Measurements from ENCODE around the gene PTPRN2. TPM values are rescaled to one million over a fixed set of nuclear protein-coding genes. Genes with fewer than 3 reads are reported as not detected.

Gene PTPRN2
- total RNA-seq, 1 donor from 2014 or later, result 15.4 TPM

GRCh38 chr7:158375034-158375433, 212.6 kb downstream of the PTPRN2 start:
- DNase-seq (ENCODE audit: extremely low spot score, unreplicated experiment), result no peak
- Mint-ChIP-seq H3K9me3 (no peaks in the 10 kb centered on the region), H3K36me3 (no peaks in the 10 kb centered on the region), H3K27ac (no peak overlapping the region), H3K4me1 (ENCODE audit: unreplicated experiment) (no peaks in the 10 kb centered on the region), H3K4me3 (no peak overlapping the region), H3K27me3 (peaks cover 8% of the 10 kb centered on the region)
- no peak for TF ChIP-seq CTCF (conservative IDR thresholded peaks at IDR 0.05)

- H3K27me3 Mint-ChIP-seq, result peaks cover 8% of the 10 kb centered on the region
- no peaks in the 10 kb centered on the region for H3K4me1 Mint-ChIP-seq (ENCODE audit: unreplicated experiment)
- no peak for DNase-seq (ENCODE audit: extremely low spot score, unreplicated experiment)
- no peaks in the 10 kb centered on the region for H3K9me3 Mint-ChIP-seq
- TF ChIP-seq CTCF (conservative IDR thresholded peaks at IDR 0.05), result no peak
- no peak overlapping the region for H3K27ac Mint-ChIP-seq
- no peak overlapping the region for H3K4me3 Mint-ChIP-seq
- no peaks in the 10 kb centered on the region for H3K36me3 Mint-ChIP-seq
These were observed 213.0 kb downstream of the PTPRN2 start for GRCh38 chr7:158374586-158374985.

GRCh38 chr7:158374146-158374545, 213.5 kb downstream of the PTPRN2 start:
- no peaks in the 10 kb centered on the region for H3K9me3 Mint-ChIP-seq
- DNase-seq (ENCODE audit: extremely low spot score, unreplicated experiment), result no peak
- H3K36me3 Mint-ChIP-seq, result no peaks in the 10 kb centered on the region
- no peaks in the 10 kb centered on the region for H3K4me1 Mint-ChIP-seq (ENCODE audit: unreplicated experiment)
- H3K27ac Mint-ChIP-seq, result no peak overlapping the region
- TF ChIP-seq CTCF (conservative IDR thresholded peaks at IDR 0.05), result no peak
- H3K27me3 Mint-ChIP-seq, result peaks cover 8% of the 10 kb centered on the region
- no peak overlapping the region for H3K4me3 Mint-ChIP-seq

GRCh38 chr7:158373476-158374133, 214.0 kb downstream of the PTPRN2 start:
- peaks cover 8% of the 10 kb centered on the region for H3K27me3 Mint-ChIP-seq
- no peak for DNase-seq (ENCODE audit: extremely low spot score, unreplicated experiment)
- no peak overlapping the region for H3K4me3 Mint-ChIP-seq
- H3K9me3 Mint-ChIP-seq, result no peaks in the 10 kb centered on the region
- H3K36me3 Mint-ChIP-seq, result no peaks in the 10 kb centered on the region
- no peaks in the 10 kb centered on the region for H3K4me1 Mint-ChIP-seq (ENCODE audit: unreplicated experiment)
- TF ChIP-seq CTCF (conservative IDR thresholded peaks at IDR 0.05), result no peak
- no peak overlapping the region for H3K27ac Mint-ChIP-seq

GRCh38 chr7:158372400-158373342, 215.0 kb downstream of the PTPRN2 start:
- Mint-ChIP-seq H3K36me3 (no peaks in the 10 kb centered on the region), H3K9me3 (no peaks in the 10 kb centered on the region), H3K4me1 (ENCODE audit: unreplicated experiment) (no peaks in the 10 kb centered on the region), H3K27ac (no peak overlapping the region), H3K27me3 (peaks cover 8% of the 10 kb centered on the region), H3K4me3 (no peak overlapping the region)
- no peak for DNase-seq (ENCODE audit: extremely low spot score, unreplicated experiment)
- no peak for TF ChIP-seq CTCF (conservative IDR thresholded peaks at IDR 0.05)

Measured in type B pancreatic cell (in vitro differentiated cells).